Measurements from ENCODE around the gene BRD2. TPM values are rescaled to one million over a fixed set of nuclear protein-coding genes. Genes with fewer than 3 reads are reported as not detected.

Gene BRD2
- total RNA-seq, 2 experiments from 2014 or later = 168 to 190 TPM

DNA sequence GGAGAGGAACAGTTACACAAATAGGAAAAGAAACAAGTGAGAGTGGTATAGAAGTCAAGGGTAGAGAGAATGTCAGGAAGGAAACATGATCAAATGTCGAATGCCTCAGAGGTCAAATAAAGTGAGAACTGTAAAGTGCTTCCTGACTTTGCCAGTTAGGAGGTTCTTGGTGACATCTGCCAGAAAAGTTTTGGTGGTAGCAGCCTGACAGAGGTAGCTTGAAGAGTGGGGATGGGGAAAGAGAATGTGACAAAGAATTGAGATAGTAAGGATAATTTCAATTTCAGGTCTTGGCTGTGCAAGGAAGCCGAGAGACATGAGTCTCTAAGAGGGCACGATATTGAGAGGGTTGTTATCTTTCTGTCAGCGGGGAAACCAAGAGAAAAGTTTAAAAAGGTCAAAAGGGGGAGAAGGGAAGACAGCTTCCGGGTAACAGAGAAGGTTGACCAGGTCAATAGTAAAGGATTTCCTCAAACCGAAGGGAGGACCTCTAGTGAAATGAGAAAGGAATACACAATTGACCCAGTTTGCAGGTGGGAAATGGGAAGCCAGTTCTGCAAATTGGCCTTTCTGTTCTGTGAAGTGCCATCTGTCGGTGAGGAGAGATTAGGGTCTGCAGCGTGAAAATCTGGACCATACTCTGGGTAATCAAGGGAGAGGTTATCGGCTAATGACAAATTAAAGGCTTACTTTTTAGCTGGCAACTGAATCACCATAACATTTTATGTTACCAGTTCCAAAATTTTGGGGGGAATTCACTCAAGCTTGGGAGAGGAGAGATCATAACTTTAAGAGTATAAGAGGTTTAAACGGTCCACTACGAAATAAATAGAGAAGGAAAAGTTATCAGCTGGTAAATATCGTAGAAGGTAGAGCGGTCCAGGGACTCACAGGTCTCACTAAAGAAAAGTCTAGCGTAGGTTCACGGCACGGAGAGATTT lies 973 bp upstream of the BRD2 start:
- peak; percentile 44 for DNase-seq
- H3K4me3 Mint-ChIP-seq = peak overlapping the region; percentile 98
- ChIA-PET CTCF (interaction anchor here (0.6 to 16.8 kb wide), 19 partner anchors 8 to 788 kb away, joined by 3 to 267 read pairs (median 7); partner anchors contain the start of genes HLA-DMA, PSMB9, TAP1 and TAP2), POLR2A (interaction anchor here (0.6 to 10.4 kb wide), 11 partner anchors 9 to 305 kb away, joined by 3 to 133 read pairs (median 6); partner anchors contain the start of genes HLA-DMA, HLA-DMB, PSMB8 and RPS18)
- no peaks in the 10 kb centered on the region for H3K9me3 Mint-ChIP-seq
- H3K27me3 Mint-ChIP-seq = no peaks in the 10 kb centered on the region
- H3K4me1 Mint-ChIP-seq (ENCODE audit: low read depth) = peaks cover 38% of the 10 kb centered on the region
- peak overlapping the region; percentile 99 for H3K27ac Mint-ChIP-seq
- intact Hi-C loops (cut with micrococcal nuclease) = loop anchor here (1.0 to 10.0 kb wide), 6 partner anchors 14 to 1270 kb away; partner anchors contain the start of genes CUTA, HLA-DMA, HLA-DMB and HMGA1
- H3K36me3 Mint-ChIP-seq = peaks cover 34% of the 10 kb centered on the region

DNA sequence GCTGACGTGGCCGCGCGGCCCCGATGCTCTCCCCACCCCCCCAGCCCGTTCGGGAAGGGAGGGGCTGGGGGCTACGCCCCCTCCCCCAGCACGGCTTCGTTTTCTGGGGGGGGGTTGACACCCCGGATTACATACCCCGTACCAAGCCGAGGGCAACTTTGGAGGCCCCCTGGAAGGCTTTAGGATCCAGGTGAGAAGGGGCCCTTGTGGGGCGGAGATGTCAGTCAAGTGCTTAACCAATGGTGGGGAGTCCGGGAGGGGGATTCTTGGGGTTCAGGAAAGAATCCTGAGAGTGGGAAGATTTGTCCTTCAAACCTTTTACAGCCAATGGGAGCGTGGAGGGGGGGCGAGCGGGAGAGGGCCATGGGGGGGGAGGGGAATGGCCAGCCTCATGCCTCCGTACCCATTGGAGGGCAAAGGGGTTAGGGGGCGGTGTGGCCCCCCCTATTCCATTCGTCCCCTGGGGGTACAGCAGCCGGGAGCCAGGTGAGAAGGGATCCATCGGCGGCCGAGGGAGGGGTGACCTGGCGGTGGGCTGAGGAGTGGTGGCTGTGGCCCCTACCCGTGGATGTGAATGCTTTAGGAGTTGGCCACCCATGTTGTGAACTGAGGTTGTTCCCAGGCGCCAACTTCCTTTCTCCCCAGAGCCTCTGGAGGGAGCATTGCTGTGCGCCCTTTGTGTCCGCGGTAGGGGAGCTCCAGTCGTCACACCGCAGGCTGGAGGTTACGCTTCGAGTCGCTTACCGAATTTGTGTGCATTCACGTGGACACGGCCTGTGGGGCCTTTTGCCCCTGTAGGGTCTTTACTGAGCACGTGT lies 682 bp downstream of the BRD2 start:
- Mint-ChIP-seq H3K4me1 (ENCODE audit: low read depth) (peaks cover 27% of the 10 kb centered on the region), H3K27ac (peak overlapping the region; percentile 99), H3K4me3 (peak overlapping the region; percentile 98), H3K9me3 (no peaks in the 10 kb centered on the region), H3K36me3 (peaks cover 51% of the 10 kb centered on the region), H3K27me3 (no peaks in the 10 kb centered on the region)
- peak; percentile 82 for DNase-seq
- intact Hi-C loops (cut with micrococcal nuclease) = loop anchor here (1.0 to 10.0 kb wide), 5 partner anchors 28 to 1268 kb away; partner anchors contain the start of genes CUTA, HLA-DMB, HMGA1 and HSPA1B
- POLR2A ChIA-PET = interaction anchor here (0.6 to 10.4 kb wide), 15 partner anchors 9 to 611 kb away, joined by 3 to 133 read pairs (median 6); partner anchors contain the start of genes BAK1, HLA-DMA, HLA-DMB and PSMB8
- CTCF ChIA-PET = interaction anchor here (1.1 to 16.8 kb wide), 12 partner anchors 15 to 773 kb away, joined by 3 to 267 read pairs (median 11); partner anchors contain the start of genes HLA-DMA, PSMB9, TAP1 and TAP2

DNA sequence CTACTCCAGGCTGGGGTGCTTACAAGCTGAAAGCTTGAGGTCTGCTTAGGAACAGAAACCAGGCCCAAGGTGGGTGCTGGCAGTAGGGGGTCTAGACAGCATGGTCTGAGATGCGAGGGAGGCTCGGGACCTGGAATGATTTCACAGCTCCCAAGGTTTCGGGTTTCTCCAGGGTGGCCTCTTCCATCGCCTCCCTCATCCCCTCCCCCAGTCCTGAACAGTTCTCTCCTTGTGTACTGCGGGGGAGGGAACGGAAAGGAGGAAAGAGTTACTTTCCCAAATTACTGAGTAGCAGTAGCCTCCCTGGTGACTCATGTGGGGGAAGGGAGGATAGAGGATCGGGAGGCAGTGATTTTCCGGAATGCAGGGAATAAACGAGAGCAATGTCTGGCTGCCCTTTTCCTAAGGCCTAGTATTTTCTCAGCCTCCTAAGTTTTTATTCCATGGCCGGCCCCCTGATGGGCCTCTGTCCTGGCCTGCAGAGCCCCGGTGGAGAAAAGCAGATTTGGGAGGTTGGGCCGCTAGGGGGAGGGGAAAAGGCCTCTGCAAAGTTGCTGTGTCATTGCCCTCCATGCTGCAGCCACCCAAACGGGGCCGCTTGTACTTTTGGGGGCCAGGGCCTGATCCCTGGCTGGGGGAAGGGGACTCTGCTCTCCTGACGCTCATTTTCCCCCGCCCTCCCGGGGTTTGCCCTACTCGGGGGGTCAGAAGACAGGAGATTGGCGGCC lies 1.5 kb downstream of the BRD2 start:
- DNase-seq = peak; percentile 83
- peak overlapping the region; percentile 99 for H3K27ac Mint-ChIP-seq
- H3K4me1 Mint-ChIP-seq (ENCODE audit: low read depth) = peaks cover 23% of the 10 kb centered on the region
- CTCF ChIA-PET = interaction anchor here (1.1 to 16.8 kb wide), 8 partner anchors 14 to 774 kb away, joined by 3 to 267 read pairs (median 14); partner anchors contain the start of genes HLA-DMA and TAP2
- no peaks in the 10 kb centered on the region for H3K27me3 Mint-ChIP-seq
- intact Hi-C loops (cut with micrococcal nuclease) = loop anchor here (2.0 to 10.0 kb wide), 8 partner anchors 38 to 1267 kb away; partner anchors contain the start of genes AGPAT1, CUTA, DXO and HMGA1
- H3K36me3 Mint-ChIP-seq = peaks cover 58% of the 10 kb centered on the region
- H3K4me3 Mint-ChIP-seq = peak overlapping the region; percentile 98
- H3K9me3 Mint-ChIP-seq = no peaks in the 10 kb centered on the region
- POLR2A ChIA-PET = interaction anchor here (0.6 to 10.4 kb wide), 18 partner anchors 11 to 1305 kb away, joined by 3 to 133 read pairs (median 10); partner anchors contain the start of genes B3GALT4, GPANK1, HLA-DMA and HLA-DMB

DNA sequence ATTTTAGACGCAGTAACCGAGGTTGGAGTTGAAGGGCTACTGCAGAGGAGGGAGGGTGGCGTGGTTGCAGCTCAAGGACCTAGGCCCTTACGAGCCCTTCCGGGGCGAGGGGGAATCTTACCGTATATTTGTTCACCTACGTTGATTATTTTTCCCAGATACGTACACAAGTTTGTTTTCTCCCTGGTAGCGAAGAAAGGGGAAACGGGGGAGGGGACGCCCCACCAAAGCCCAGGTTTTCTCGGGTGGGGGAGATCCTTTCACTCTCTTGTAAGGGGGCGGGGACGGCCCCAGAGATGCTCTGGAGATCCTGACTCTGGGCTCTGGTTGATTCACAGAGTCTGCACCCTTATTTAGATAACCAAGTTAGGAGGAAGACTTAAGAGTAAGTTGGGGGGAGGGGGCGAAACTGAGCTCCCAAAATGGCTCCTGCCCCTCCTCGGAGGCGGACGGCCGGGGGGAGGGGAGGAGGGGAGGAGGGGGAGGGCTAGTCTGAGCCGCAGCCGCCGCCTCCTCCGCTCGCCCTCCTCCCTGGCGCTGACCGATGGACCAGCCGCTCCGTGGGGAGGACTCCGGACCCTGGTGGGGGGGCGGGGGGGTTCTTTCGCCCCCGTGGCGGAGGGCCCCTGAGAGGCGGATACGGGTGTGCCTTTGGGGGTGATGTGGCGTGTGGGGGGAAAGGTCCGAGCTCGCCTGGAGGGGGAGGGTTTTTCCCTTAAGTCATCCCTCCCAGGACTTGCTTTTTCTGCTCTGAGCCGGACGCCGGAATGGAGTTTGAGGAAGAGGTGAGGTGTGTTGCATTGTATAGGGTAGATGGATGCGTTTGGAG lies 2.2 kb downstream of the BRD2 start:
- peak; percentile 91 for DNase-seq
- Mint-ChIP-seq H3K4me1 (ENCODE audit: low read depth) (peaks cover 22% of the 10 kb centered on the region), H3K27me3 (no peaks in the 10 kb centered on the region), H3K4me3 (peak overlapping the region; percentile 98), H3K9me3 (no peaks in the 10 kb centered on the region), H3K36me3 (peaks cover 66% of the 10 kb centered on the region), H3K27ac (peak overlapping the region; percentile 99)
- ChIA-PET CTCF (interaction anchor here (0.7 to 16.8 kb wide), 11 partner anchors 14 to 279 kb away, joined by 3 to 267 read pairs (median 10); partner anchors contain the start of genes HLA-DMA, PSMB9, TAP1 and TAP2), POLR2A (interaction anchor here (0.6 to 10.4 kb wide), 17 partner anchors 11 to 1306 kb away, joined by 3 to 133 read pairs (median 17); partner anchors contain the start of genes B3GALT4, GPANK1, HLA-DMA and HLA-DMB)
- intact Hi-C loops (cut with micrococcal nuclease) = loop anchor here (1.0 to 10.0 kb wide), 7 partner anchors 117 to 996 kb away; partner anchors contain the start of genes AGPAT1, DXO, HSD17B8 and PSMB8

DNA sequence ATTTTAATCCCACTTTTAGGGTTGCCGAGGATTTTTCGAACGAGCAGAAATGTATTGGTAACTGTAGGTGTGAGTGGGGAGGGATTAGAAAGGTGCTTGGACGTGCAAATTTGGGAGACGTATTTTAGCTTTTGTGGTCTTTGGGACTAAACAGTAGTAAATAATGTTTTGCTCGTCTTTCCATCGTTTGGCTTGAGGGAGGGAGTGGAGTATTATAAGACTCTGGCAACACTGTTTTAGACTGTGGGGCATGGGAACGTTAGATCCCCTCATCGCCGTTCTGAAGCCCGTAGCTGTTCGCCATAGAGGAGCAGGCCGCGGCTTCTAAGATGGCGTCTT lies 2.8 kb downstream of the BRD2 start:
- peak overlapping the region; percentile 98 for H3K4me3 Mint-ChIP-seq
- peaks cover 23% of the 10 kb centered on the region for H3K4me1 Mint-ChIP-seq (ENCODE audit: low read depth)
- DNase-seq = no peak
- POLR2A ChIA-PET = interaction anchor here (0.6 to 10.4 kb wide), 33 partner anchors 11 to 1233 kb away, joined by 3 to 133 read pairs (median 6); partner anchors contain the start of genes B3GALT4, HLA-DMA, HLA-DMB and HSD17B8
- no peaks in the 10 kb centered on the region for H3K9me3 Mint-ChIP-seq
- no peaks in the 10 kb centered on the region for H3K27me3 Mint-ChIP-seq
- peak overlapping the region; percentile 99 for H3K27ac Mint-ChIP-seq
- CTCF ChIA-PET = interaction anchor here (0.7 to 16.8 kb wide), 13 partner anchors 13 to 279 kb away, joined by 3 to 267 read pairs (median 9); partner anchors contain the start of genes HLA-DMA, HLA-DMB, PSMB9 and TAP1
- intact Hi-C loops (cut with micrococcal nuclease) = loop anchor here (1.0 to 10.0 kb wide), 7 partner anchors 118 to 996 kb away; partner anchors contain the start of genes AGPAT1, DXO, HSD17B8 and PSMB8
- peaks cover 69% of the 10 kb centered on the region for H3K36me3 Mint-ChIP-seq

DNA sequence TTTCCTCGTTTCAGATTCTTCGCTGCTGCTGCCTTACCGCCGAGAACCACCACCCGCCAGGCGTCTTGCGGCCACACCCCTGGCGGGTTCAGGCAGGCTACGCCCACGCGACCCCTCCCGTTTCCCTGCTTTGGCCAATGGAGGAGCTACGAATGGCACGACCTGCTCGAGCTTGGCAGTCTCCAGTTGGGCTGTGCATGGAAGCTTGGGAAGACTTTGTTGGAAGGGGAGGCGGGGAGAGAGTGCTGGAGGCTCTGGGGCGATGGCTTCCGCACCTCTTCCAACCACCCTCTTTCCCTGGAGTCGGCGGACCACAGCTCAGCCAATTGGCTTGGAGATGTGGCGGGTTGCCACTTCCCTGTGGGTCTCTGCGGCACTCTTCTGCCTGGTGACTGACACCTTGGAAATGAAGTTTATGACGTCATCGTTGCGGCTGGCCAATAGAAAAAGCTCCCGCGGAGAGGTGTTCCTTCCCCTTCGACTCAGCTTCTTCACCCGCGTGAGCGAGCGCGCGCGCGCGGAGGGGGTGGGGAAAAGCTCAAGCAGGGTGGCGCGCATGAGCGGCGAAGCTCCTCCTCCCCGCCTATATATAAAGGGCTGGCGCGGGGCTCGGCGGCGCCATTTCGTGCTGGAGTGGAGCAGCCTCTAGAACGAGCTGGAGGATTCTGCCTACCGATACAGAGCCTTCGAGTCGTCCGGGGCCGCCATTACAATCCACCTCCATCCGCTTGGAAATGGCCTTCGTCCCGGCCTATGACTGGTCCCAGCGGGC lies 3.4 kb downstream of the BRD2 start:
- ChIA-PET POLR2A (interaction anchor here (0.5 to 10.4 kb wide), 48 partner anchors 8 to 1234 kb away, joined by 3 to 133 read pairs (median 4); partner anchors contain the start of genes B3GALT4, HLA-DMA, HLA-DMB and HLA-DPB1), CTCF (interaction anchor here (0.7 to 16.8 kb wide), 14 partner anchors 12 to 133 kb away, joined by 3 to 267 read pairs (median 7); partner anchors contain the start of genes HLA-DMA, HLA-DMB, PSMB8 and PSMB9)
- intact Hi-C loops (cut with micrococcal nuclease) = loop anchor here (1.0 to 10.0 kb wide), 7 partner anchors 118 to 997 kb away; partner anchors contain the start of genes AGPAT1, DXO, HSD17B8 and PSMB8
- Mint-ChIP-seq H3K27me3 (no peaks in the 10 kb centered on the region), H3K4me1 (ENCODE audit: low read depth) (peaks cover 26% of the 10 kb centered on the region), H3K27ac (peak overlapping the region; percentile 99), H3K9me3 (no peaks in the 10 kb centered on the region), H3K4me3 (peak overlapping the region; percentile 98), H3K36me3 (peaks cover 75% of the 10 kb centered on the region)
- peak; percentile 100 for DNase-seq

DNA sequence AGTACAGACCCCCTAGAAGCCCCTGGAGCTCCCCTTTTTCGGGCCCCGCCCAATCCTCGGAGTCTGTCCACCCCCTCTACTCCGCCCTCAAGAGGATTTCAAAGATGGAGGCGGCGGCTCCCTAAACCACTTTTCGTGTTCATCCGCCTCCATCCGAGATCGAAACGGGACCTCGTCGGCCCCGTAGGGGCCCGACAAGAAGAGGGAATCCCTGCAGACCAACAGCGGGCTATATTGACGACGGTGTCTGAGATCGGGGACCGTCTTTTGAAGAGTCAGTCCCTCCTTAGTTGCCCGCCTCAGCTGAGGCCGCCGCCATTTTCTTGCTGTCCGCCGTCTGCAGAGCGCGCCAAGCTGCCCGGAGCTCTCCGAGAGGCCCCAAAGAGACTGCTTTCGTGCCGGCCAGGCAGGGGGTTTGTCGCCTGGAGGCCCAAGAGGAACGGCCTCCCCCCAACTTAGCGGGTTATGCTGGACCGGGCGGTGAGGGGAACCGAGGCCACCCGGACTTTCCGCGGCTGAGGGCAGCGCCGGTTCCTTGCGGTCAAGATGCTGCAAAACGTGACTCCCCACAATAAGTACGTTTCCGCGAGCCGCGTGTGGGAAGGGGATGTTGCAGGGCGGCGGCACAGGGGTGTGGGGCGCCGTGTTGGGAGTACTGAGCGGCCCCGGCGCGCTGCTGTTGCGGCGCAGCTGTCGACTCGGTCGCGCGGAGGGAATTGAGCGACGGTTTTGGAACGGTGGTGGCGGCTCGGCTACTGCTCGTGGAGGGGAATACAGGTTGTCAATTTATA lies 4.2 kb downstream of the BRD2 start:
- no peaks in the 10 kb centered on the region for H3K27me3 Mint-ChIP-seq
- ChIA-PET POLR2A (interaction anchor here (0.7 to 10.4 kb wide), 38 partner anchors 9 to 446 kb away, joined by 3 to 133 read pairs (median 6); partner anchors contain the start of genes B3GALT4, HLA-DMA, HLA-DMB and HSD17B8), CTCF (interaction anchor here (0.7 to 16.8 kb wide), 14 partner anchors 12 to 134 kb away, joined by 3 to 267 read pairs (median 10); partner anchors contain the start of genes HLA-DMA, HLA-DMB, PSMB9 and TAP1)
- H3K36me3 Mint-ChIP-seq = peaks cover 82% of the 10 kb centered on the region
- peak; percentile 61 for DNase-seq
- peak overlapping the region; percentile 98 for H3K4me3 Mint-ChIP-seq
- intact Hi-C loops (cut with micrococcal nuclease) = loop anchor here (5.0 to 10.0 kb wide), 3 partner anchors 300 to 998 kb away; partner anchors contain the start of genes AGPAT1, DXO, RNF5 and RPS18
- peaks cover 27% of the 10 kb centered on the region for H3K4me1 Mint-ChIP-seq (ENCODE audit: low read depth)
- H3K9me3 Mint-ChIP-seq = no peaks in the 10 kb centered on the region
- peak overlapping the region; percentile 99 for H3K27ac Mint-ChIP-seq

Measured in activated CD4-positive, alpha-beta memory T cell treated with anti-CD3 and anti-CD28 coated beads for 36 hours (primary cell).